NCI-H2107 treated with DMSO at 0.1 percent for 48 hours (cell line): ENCODE results near the gene MPPED2.

ENCODE experiments used
- DNase-seq: peaks from one replicate; lab custom pipeline; 2025; ENCODE audit not compliant: unreplicated experiment; lab: John Stamatoyannopoulos, UW

The MPPED2 gene

GRCh38 chr11:30423886-30424285, 162.3 kb downstream of the MPPED2 start:
- DNase-seq, result no peak

DNA sequence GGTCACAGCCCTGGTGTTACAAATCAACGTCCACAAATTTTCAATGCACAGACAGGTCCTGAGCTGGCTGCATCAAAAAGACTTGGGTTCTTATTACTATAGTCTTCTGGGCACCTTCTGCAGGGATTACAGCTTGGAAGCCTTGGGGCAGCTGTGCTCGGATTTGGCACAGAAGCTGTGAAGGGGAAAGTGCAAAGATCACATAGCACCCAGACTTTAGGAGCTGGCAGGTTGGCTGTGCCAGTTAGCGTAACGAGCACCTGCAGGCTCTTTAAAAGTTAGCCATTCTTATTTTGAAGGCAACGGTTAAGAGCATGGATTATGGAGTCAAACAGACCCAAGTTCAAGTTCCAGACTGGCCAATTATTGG, 162.9 kb downstream of the MPPED2 start:
- DNase-seq, result no peak

DNA sequence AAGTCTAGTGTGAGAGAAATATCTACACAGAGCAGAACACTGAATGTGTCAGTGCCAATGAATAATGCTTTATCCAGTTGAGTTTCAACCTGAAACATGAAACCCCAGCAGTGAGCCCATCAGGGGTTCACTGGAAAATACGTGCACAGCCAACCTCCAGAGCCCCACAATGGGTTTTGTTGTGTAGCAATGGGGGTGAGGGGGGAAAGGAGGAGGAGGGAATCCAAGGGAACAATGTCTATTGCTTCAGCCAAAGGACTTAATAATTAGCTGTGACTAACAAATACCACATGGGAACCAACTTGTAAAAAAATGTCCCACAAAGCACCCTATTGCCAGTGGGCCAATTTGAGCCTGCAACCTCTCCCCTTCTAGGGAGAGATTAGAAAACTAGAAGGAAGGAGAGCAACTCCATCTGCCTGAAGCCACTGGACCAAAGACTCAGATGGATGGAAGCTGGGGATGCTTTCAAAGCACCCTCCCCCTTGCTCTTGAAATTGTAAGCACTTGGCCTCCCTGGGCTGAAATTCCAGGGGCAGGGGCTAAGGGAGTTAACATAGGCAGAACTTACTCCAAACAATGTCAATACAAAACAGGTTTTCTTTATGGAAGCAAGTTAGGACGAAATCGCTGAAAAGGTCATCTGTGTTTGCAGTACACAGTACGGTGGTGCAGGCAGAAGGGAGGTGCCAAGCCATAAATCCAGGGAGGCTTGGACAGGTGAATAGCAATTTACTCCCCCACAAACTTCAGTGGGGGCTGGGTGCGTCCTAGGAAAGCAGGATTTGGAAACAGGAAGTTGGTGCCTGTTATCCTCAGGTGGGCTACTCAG, 163.5 kb downstream of the MPPED2 start:
- no peak for DNase-seq

- no peak for DNase-seq
Observed at GRCh38 chr11:30420233-30420787, 165.8 kb downstream of the MPPED2 start.

DNA sequence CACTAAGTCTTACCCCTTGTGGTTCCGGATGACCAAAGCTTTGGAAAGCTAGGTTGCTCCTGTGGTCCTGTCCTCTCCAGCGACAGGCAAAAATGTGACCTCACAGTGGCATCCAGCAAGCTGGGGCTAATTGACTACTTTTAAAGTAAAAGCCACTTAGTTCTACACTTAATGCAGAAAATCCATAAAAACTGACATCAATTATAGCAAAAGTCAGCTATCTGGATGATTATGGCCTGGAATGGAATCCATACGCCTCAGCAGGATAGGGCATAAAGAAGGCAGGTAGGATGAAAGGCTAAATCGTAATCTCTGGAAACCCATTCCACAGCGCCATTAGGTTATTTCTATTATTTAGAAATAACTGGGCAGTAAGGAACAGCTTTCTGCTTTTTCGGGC, 171.3 kb downstream of the MPPED2 start:
- DNase-seq, result no peak

GRCh38 chr11:30414244-30414643, 171.9 kb downstream of the MPPED2 start:
- DNase-seq, result no peak

DNA sequence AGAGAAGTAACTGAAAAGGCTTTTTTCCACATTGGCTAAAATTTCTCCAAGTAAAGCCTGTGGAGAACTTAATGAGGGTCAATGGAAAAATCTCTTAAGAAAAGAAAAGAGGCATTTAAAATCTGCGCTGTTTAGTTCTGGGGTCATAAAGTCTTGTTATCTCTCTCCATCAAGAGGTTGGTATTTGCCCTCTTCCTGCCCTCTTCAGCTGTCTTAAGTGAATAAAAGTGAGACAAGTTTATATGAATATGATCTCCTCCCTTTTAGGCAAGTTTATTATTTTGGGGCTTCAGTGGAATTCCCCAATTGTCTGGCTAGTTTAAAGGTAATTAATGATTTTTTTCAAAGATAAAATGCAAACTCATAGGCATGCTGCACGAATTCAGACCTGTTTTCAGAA, 173.6 kb downstream of the MPPED2 start:
- no peak for DNase-seq

DNA sequence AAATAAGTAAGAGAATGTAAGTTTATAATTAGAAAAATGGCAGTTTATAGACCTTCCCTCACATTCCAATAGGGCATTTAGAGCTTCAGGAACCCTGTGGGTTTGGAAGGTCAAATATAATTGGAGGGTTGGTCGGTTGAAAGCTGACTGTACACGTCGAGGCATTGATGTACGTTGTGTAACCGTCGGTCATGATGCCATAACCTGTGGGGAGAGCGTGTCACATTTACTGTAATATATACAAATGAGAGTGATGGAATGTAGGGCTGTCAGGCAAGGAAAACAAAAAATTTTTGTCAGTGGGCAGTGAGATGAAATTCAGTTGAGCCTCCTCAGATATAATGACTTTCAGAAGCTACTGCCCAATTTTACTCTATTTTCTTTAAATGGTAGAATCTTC, 174.8 kb downstream of the MPPED2 start:
- DNase-seq, result no peak

DNA sequence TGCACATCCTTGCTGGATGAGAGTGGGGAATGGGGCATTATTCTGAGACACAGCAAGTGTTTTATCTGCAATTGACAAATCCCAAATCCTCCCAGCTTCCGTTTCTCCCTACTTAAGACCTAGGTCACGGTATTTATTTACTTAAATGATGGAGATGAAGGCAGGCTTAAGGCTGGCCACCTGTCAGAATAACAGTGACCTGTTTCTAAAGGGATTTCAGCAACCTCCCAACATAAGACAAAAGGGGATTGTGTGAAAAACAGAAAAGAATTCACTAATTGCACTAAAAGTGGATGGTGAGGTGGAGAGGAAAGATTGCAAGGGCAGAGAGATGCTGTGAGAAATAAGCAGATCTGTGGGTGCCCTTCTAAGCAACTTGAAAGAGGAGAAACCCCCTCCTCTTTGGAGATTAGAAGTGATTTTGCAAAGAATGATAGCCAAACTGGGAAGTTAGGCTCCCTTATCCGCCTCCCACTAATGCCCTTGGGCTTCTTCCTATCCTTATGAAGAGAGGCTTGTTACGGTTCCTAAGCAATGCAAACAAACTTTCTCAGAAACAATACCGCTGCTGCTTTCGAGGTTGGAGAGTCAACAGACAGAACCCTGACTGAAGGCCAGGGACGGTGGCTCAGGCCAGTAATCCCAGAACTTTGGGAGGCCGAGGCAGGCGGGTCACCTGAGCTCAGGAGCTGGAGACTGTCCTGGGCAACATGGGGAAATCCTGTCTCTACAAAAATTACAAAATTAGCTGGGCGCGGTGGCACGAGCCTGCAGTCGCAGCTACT, 179.0 kb downstream of the MPPED2 start:
- no peak for DNase-seq

DNA sequence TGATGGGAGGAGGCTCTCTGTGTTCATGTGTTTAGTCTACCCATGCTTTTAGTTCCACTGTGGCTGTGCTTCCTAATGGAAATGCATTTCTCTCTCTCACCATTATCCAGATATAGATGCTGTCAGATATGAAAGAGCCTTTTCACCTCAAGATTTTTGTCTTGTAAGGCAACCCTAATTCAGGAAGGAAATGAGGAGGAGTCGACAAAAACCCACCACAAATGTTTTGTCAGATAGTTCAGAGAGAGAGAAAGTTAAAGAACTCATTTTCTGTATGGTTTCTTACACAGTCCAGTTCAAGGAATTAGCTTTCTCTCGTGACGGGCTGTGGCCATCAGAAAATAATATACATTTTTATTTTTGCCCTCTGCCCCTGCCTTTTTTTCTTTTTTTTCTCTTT, 180.8 kb downstream of the MPPED2 start:
- DNase-seq, result no peak

- DNase-seq, result no peak
Observed at GRCh38 chr11:30404136-30404535, 182.0 kb downstream of the MPPED2 start.

DNA sequence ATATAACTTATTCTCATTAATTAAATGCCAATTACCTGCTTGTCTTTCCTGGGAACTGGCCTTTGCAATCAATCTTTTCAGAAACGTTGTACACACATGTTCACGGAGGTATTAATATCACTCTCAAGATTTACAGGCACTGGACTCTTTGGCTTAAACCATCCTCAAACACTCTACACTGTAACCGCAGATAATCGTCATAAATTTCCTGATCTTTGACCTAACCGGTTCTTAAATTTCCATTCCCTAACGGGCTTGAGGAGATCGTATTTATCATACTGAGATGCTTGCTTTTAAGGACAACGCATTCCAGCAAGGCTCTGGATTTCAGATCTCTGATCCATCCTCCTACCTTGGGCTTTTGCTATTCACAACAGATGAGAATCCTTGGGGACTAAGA, 190.4 kb downstream of the MPPED2 start:
- DNase-seq, result no peak

GRCh38 chr11:30393012-30393411, 193.1 kb downstream of the MPPED2 start:
- DNase-seq, result no peak

- no peak for DNase-seq
Observed at GRCh38 chr11:30392221-30392784, 193.8 kb downstream of the MPPED2 start.

DNA sequence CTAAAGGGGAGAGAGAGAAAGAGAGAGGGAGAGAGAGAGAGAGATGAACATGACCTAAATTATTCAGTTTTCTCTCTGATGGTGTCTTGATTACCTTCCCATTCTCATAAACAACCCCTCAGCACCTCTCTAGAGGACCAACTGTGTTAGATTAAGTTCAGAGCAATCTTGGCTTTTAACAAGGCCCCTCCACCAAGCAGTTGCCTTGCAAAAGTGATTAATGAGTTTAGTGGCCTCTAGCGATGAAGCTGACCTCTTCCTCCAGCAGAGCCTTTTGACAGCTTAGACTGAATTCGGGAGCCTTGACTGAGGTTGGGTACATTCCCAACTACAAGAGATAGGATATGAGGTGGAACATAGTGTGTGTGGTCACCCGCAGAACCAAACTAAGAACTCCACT, 197.2 kb downstream of the MPPED2 start:
- DNase-seq, result no peak

GRCh38 chr11:30387891-30388861, 198.0 kb downstream of the MPPED2 start:
- DNase-seq, result no peak

DNA sequence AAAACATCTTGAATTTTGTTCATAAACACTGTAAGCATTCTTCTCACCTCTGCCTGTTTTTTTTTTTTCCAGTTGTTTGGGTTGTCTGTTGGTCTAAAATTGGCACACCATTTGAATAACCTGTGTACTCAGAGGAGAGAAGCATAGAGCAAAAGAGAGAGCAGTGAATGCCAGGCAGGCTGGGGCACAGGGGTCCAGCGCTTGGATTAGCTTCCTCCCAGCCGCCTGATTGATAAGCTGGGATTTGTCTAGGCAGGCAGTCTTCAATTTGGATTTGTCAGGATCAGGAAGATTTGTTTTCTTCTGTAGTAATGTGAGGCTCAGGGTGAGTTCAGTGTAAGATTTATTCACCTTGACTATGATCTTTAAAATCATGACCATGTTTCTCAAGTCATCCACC, 204.3 kb downstream of the MPPED2 start:
- no peak for DNase-seq

GRCh38 chr11:30380846-30381245, 205.3 kb downstream of the MPPED2 start:
- DNase-seq, result no peak

DNA sequence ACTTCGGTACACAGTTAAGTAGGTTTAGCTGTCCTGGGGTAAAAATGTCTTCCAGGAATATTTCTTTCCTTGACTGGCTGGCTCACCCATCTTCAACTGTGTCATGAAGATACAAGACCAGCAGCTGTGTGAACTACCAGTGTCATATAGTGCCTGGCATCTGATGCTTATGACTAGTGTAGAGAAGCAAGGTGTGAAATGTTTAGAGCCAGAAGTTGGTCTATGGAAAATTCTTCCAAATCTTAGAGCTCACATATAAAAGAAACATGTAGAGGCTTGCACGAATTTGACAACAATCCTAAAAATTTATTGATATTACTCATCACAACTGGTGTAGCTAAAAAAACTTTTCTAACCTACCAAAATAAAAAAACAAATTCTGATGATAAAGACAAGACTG, 208.8 kb downstream of the MPPED2 start:
- no peak for DNase-seq

GRCh38 chr11:30370164-30370563, 216.0 kb downstream of the MPPED2 start:
- no peak for DNase-seq

DNA sequence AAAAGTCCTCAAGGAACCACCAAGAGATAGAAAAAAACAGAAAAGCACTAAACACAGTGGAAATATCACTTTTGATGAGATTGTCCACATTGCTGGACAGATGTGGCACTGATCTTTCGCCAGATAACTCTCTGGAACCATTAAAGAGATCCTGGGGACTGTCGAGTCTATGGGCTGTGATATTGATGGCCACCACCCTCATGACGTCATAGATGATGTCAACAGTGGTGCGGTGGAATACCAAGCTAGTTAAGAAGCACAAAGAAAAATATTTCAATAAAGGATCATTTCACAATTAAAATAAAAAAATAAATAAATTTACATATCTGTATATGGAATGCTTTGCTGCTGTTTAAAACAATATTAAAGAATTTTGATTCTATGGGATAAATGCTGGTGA, 217.8 kb downstream of the MPPED2 start:
- no peak for DNase-seq
